Ovary (tissue), 9 donors: ENCODE measurements around the gene PDE8A. TPM values are rescaled to one million over a fixed set of nuclear protein-coding genes. Genes with fewer than 3 reads are reported as not detected.

Source experiments
- DNase-seq, 5 donors: peaks; one replicate each; pipeline ENCODE4 v3.0.0-alpha.2; 2019 to 2020
- H3K27ac ChIP-seq, 2 donors: fragments of 200-600 bp; one replicate each; pipeline versions ENCODE4 v1.5.1 to v1.8.0; 2019 to 2022
- H3K27me3 ChIP-seq: fragments of 200-600 bp; one replicate; pipeline ENCODE4 v1.8.0; 2022
- H3K36me3 ChIP-seq: fragments of 200-600 bp; sonication (generic); one replicate; pipeline ENCODE4 v1.5.1; 2019
- H3K4me1 ChIP-seq: one replicate; pipeline ENCODE4 v1.8.1; 2013; ENCODE audit warnings: mild to moderate bottlenecking, moderate library complexity; ENCODE audit not compliant: insufficient read depth
- H3K4me3 ChIP-seq: fragments of 200-600 bp; sonication (generic); one replicate; pipeline ENCODE4 v1.5.1; 2017
- H3K9me3 ChIP-seq, 2 donors: fragments of 200-600 bp in 1 of 2; sonication (generic) in 1 of 2; one replicate each; pipeline versions ENCODE4 v1.5.1 to v1.8.1; 2013 to 2019; ENCODE audit warnings: mild to moderate bottlenecking in 1 of 2, moderate library complexity in 1 of 2
- EP300 ChIP-seq: sonication (generic); formaldehyde crosslinking; IDR thresholded peaks from one replicate; pipeline ENCODE4 v1.6.1; 2017; ENCODE audit warnings: antibody characterized with exemption
- POLR2A ChIP-seq: fragments of 450-650 bp; IDR thresholded peaks from one replicate; pipeline ENCODE4 v1.6.1; 2017; ENCODE audit warnings: antibody characterized with exemption, mild to moderate bottlenecking, moderate library complexity
- WGBS, 3 donors: extraction: QIAGEN DNeasy Blood & Tissue Kit in 1 of 3; methylation state at CpG; one replicate each; pipeline versions ENCODE4 v1.1.5 to v1.1.7; 2013 to 2017; 5-methylcytosine and 5-hydroxymethylcytosine counted together
- intact Hi-C, 4 donors: fragments of 100-400 bp; cut with DNase I; formaldehyde crosslinking; loops; one replicate each; pipeline versions ENCODE4 v1.11.0 to v1.15.1; 2022 to 2023
- polyA plus RNA-seq, 2 donors: library from polyadenylated mRNA; stranded (reverse); fragments of 200-250 nt in 1 of 2; fragments of 350-450 nt in 1 of 2; fragmentation: Illumina TruSeq in 1 of 2; extraction: RNeasy Lipid Tissue Mini Kit (QIAGEN cat#74804) in 1 of 2; gene quantifications; one replicate each; pipeline ENCODE4 v1.2.3, GENCODE V29; 2013 to 2014
- total RNA-seq, 7 donors: library from RNA; depleted of rRNA in 2 of 7; stranded (reverse); fragments of >200 nt in 2 of 7; fragmentation: NEBNext Ultra II Directional in 3 of 7; extraction: Animal tissue kit (Norgen Biotek cat#: 25700) in 3 of 7; gene quantifications; one replicate each; pipeline versions ENCODE4 v1.1.0 to v1.2.4, GENCODE V29; 2016 to 2023
- TF ChIP-seq, protein P1 (sequence below), 3 donors: fragments of 450-650 bp in 2 of 3; fragments of 200-600 bp in 1 of 3; IDR thresholded peaks; one replicate each; pipeline versions ENCODE4 v1.5.1 to v1.8.0; 2016 to 2022; ENCODE audit warnings: antibody characterized with exemption in 3 of 3, mild to moderate bottlenecking in 1 of 3
- donor health status: DM: no; HTN: no; CAD: no; lungs with moderate emphysema.
- donor health status: DM: no; HTN: no; CAD: no.
- donor health status: Bipolar disorder and iron deficiency.
- donor health status: DM: yes; HTN: yes; CAD: no.
- donor health status: DM: no; HTN: no; CAD: no.
- donor health status: DM: yes; HTN: yes; CAD: no.

The PDE8A gene
- total and polyA plus RNA-seq, 9 donors, result 13.8 to 61.8 (median 33.2) TPM

DNA sequence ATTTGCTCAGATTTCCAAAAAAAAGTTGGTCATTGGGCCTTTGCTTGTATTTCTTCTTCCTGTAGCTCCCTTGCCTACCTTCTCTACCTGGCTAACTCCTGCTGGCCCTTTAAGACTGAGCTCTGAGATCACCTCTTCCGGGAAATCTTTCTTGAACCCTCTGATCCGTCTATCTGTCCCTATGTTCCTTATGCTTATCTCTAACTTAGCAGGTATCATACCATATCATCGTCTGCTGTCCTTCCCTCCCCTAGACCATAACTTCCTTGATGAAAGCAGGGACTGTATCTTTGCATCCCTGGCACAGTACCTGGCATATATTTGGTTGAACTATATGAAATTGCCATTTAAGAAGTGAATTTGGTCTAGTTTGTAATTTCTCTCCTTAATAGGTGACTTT, 42.3 kb downstream of the PDE8A start:
- peaks cover 11% of the 10 kb centered on the region for H3K4me1 ChIP-seq
- intact Hi-C loops, result no loop called here
- no peak for DNase-seq
- no peaks in the 10 kb centered on the region for H3K36me3 ChIP-seq
- no peaks in the 10 kb centered on the region for H3K9me3 ChIP-seq
- H3K4me3 ChIP-seq, result no peak overlapping the region
- H3K27me3 ChIP-seq, result no peaks in the 10 kb centered on the region
- no peak for TF ChIP-seq EP300
- TF ChIP-seq, protein P1, sequence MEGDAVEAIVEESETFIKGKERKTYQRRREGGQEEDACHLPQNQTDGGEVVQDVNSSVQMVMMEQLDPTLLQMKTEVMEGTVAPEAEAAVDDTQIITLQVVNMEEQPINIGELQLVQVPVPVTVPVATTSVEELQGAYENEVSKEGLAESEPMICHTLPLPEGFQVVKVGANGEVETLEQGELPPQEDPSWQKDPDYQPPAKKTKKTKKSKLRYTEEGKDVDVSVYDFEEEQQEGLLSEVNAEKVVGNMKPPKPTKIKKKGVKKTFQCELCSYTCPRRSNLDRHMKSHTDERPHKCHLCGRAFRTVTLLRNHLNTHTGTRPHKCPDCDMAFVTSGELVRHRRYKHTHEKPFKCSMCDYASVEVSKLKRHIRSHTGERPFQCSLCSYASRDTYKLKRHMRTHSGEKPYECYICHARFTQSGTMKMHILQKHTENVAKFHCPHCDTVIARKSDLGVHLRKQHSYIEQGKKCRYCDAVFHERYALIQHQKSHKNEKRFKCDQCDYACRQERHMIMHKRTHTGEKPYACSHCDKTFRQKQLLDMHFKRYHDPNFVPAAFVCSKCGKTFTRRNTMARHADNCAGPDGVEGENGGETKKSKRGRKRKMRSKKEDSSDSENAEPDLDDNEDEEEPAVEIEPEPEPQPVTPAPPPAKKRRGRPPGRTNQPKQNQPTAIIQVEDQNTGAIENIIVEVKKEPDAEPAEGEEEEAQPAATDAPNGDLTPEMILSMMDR (IDR thresholded peaks at IDR 0.05), result no peak
- 88 to 93% (median 88%) methylated on average over 3 of the region's 3 CpGs for WGBS, 3 donors
- H3K27ac ChIP-seq, result no peak overlapping the region

DNA sequence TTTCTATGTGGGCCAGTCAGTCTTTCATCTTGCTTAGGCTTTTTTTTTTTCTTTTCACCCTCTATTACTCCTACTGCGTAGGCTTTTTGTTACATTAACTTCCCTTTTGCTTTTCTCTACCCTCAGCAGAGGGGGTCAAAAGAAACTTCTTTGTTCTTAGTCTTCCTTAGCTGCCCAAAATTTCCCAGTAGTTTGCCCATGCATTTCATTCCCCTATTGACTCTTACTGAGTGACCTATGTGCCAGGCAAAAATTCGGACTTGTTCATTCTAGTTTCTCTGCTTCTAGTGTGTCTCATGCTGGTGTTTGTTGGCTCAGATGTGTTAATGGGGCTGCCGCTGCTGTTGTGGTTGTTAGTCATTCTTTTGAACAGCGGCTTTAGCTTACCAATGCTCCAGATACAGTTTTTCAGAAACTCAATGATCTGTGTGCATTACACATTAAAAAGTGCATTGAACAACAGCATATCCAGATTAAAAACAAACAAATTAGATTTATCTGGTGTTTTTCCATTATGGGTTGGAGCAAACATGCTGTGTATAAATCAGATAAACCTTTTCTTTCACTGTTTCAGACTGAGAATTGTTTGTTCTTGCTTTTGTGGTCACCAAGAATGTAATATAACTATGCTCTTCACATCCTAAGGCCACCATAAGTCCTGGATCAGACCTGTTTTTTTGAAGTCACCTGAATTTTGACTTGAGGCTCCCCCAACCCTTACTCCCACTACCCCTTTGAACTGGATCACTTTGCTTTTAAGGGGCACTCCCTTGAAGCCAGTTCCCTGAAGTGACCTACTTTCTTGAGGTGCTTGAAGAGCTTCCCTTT, 43.1 kb downstream of the PDE8A start:
- intact Hi-C loops, result no loop called here
- H3K36me3 ChIP-seq, result no peaks in the 10 kb centered on the region
- no peaks in the 10 kb centered on the region for H3K9me3 ChIP-seq
- no peak overlapping the region for H3K4me3 ChIP-seq
- 74 to 81% (median 80%) methylated on average over 4 of the region's 4 CpGs for WGBS, 3 donors
- DNase-seq, result no peak
- peaks cover 11% of the 10 kb centered on the region for H3K4me1 ChIP-seq
- H3K27ac ChIP-seq, result no peak overlapping the region
- TF ChIP-seq POLR2A (no peak), EP300 (no peak)
- TF ChIP-seq, protein P1 (IDR thresholded peaks at IDR 0.05), result no peak
- H3K27me3 ChIP-seq, result no peaks in the 10 kb centered on the region

DNA sequence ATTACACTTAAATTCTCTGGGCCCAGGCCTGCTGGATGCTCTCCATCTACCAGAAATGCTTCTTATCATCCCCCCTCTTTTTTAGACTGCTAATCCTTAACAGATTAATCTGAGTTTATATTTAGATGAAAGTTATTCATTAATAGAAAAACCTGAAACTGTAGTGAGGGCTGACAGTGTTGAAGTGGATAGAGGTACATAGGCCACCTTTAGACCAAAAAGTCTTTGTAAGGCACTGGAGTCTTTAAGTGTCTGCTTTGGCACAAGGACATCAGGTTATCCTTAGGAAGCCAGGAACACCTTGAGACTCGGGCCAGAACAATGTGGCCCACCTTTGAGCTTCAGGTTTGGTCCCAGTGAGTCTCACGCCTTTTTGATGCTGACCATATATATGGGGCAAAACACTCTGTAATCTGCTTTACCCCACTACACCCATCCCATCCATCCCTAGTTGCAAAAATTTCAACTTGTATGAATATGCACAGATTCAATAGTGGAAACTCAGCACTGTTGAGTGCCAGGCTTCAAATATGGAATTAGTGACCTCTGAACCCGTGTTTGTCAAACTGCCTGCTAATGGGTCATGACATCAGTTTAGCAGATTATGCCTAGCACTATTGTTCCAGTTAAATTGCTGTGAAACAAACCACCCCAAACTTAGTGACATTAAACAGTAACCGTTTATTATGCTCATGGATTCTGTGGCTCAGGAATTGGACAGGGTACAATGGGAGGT, 44.0 kb downstream of the PDE8A start:
- peaks cover 13% of the 10 kb centered on the region for H3K4me1 ChIP-seq
- intact Hi-C loops, result no loop called here
- TF ChIP-seq EP300, result no peak
- TF ChIP-seq, protein P1 (IDR thresholded peaks at IDR 0.05), result no peak
- TF ChIP-seq POLR2A, result no peak
- H3K36me3 ChIP-seq, result no peaks in the 10 kb centered on the region
- peak overlapping the region in 1 of 2 donors; percentile 33 for H3K27ac ChIP-seq
- H3K4me3 ChIP-seq, result no peak overlapping the region
- DNase-seq, result no peak
- WGBS, 3 donors, result 78 to 83% (median 82%) methylated on average over 4 of the region's 4 CpGs
- H3K27me3 ChIP-seq, result no peaks in the 10 kb centered on the region
- no peaks in the 10 kb centered on the region for H3K9me3 ChIP-seq

DNA sequence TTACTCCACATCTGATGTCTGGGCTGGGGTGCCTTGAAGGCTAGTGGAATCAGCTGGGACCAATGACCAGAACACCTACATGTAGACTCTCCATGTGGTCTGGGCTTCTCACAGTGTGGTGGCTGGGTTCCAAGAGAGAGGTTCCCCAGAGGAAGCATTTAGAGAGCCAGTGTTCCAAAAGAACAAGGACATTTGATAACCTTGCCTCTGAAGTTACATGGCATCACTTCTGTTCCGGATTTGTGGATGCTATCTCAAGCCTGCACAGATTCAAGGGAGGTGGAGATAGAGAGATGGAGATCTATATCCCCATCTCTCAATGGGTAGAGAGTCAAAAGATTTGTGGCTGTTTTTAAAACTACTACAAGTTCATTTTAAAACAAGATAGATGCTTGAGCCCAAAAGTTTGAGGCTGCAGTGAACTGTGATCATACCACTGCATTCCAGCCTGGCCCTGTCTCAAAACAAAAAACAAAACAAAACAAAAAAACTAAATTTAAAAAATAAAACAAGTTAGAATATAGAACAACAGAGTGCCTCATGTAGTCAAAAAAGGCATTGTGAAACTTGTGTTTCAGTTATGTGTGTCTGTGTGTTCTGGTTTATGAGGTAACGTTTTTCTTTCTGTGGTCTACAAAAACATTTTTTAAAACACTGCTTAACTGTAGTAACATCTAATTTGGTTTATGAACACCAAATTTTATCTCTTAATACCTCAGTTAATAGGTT, 44.8 kb downstream of the PDE8A start:
- TF ChIP-seq, protein P1 (IDR thresholded peaks at IDR 0.05), result no peak
- no peak for TF ChIP-seq POLR2A
- no peak for TF ChIP-seq EP300
- no peak overlapping the region for H3K4me3 ChIP-seq
- 14 to 20% (median 19%) methylated on average over 2 of the region's 2 CpGs for WGBS, 3 donors
- no peaks in the 10 kb centered on the region for H3K36me3 ChIP-seq
- no peaks in the 10 kb centered on the region for H3K27me3 ChIP-seq
- H3K9me3 ChIP-seq, result no peaks in the 10 kb centered on the region
- peak overlapping the region in 1 of 2 donors; percentile 33 for H3K27ac ChIP-seq
- DNase-seq, result no peak
- intact Hi-C loops, result no loop called here
- H3K4me1 ChIP-seq, result peaks cover 13% of the 10 kb centered on the region
